HFF-Myc (cell line): Measurements from ENCODE around the gene PDE6B.
"Not testable (repeated sequence)": the region's sequence is repeated elsewhere in the genome, so short reads cannot be mapped to it uniquely, and the experiment has no call there.

Experiments
- DNase-seq: peaks from one replicate; pipeline ENCODE4 v3.0.0-alpha.2; 2011; ENCODE audit warnings: low read depth; ENCODE audit errors: extremely low read depth
- H3K4me3 ChIP-seq: replicated peaks from 2 replicates; pipeline ENCODE4 v1.5.1; 2011; ENCODE audit warnings: low read depth, mild to moderate bottlenecking, control low read depth, low read length
- TF ChIP-seq, protein P1 (sequence below): IDR thresholded peaks from 2 replicates; pipeline ENCODE4 v1.5.1; 2012; ENCODE audit warnings: mild to moderate bottlenecking, low read depth, low read length, control low read depth; ENCODE audit errors: missing control alignments

Gene PDE6B

DNA sequence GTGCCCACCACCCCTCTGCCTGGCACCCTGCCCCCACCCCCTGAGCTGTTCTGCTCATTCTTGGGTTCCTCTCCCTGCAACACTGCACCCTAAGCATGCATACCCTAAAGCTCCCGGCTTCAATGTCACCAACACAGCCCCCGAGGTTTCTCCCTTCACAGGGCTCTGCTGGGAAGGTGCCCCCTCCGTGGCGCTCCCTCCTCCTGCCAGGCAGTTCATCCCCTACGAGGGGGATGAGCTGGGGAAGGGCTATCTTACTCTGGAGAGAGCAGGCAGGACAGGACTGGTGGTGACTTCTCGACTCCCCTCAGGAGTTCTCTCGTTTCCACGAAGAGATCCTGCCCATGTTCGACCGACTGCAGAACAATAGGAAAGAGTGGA lies 42.2 kb downstream of the PDE6B start:
- TF ChIP-seq, protein P1, sequence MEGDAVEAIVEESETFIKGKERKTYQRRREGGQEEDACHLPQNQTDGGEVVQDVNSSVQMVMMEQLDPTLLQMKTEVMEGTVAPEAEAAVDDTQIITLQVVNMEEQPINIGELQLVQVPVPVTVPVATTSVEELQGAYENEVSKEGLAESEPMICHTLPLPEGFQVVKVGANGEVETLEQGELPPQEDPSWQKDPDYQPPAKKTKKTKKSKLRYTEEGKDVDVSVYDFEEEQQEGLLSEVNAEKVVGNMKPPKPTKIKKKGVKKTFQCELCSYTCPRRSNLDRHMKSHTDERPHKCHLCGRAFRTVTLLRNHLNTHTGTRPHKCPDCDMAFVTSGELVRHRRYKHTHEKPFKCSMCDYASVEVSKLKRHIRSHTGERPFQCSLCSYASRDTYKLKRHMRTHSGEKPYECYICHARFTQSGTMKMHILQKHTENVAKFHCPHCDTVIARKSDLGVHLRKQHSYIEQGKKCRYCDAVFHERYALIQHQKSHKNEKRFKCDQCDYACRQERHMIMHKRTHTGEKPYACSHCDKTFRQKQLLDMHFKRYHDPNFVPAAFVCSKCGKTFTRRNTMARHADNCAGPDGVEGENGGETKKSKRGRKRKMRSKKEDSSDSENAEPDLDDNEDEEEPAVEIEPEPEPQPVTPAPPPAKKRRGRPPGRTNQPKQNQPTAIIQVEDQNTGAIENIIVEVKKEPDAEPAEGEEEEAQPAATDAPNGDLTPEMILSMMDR = no peak
- no peak overlapping the region for H3K4me3 ChIP-seq
- DNase-seq = no peak

DNA sequence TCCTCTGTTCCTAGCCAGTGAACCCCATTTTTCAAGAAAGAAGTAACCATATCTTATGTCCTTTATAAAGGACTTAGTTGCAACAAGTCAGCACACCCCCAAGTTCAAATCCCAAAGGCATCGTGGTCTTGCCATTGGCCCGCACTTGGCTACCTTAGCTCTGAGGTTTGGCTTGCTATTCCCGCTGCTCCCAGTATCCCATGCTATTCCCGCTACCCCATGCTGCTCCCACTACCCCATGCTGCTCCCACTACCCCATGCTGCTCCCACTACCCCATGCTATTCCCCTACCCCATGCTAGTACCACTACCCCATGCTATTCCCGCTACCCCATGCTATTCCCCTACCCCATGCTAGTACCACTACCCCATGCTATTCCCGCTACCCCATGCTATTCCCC lies 42.8 kb downstream of the PDE6B start:
- not testable (repeated sequence) for H3K4me3 ChIP-seq, DNase-seq

DNA sequence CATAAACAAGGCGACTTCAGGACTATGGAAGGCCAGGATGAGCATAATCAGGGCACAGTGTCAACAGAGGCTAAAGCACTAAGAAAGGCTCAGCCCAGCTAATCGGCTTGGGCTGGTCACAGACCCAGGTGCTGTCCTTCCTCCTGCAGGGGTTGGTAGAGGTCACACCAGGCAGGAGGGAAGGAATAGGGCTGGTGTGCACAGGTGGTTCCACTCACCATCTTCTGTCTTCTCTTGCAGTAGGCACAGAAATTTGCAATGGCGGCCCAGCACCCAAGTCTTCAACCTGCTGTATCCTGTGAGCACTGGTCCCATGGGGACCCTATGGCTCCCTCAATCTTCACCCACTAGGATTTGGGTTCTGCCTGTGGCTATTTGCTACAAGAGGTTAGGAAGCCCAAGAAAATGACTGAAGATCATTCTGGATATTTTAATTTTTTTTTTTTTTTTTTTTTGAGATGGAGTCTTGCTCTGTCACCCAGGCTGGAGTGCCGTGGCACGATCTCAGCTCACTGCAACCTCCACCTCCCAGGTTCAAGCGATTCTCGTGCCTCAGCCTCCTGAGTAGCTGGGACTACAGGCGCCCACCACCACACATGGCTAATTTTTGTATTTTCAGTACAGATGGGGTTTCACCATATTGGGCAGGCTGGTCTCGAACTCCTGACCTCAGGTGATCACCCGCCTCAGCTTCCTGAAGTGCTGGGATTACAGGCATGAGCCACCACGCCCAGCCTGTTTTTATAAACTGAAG lies 44.6 kb downstream of the PDE6B start:
- H3K4me3 ChIP-seq, DNase-seq: not testable (repeated sequence)

DNA sequence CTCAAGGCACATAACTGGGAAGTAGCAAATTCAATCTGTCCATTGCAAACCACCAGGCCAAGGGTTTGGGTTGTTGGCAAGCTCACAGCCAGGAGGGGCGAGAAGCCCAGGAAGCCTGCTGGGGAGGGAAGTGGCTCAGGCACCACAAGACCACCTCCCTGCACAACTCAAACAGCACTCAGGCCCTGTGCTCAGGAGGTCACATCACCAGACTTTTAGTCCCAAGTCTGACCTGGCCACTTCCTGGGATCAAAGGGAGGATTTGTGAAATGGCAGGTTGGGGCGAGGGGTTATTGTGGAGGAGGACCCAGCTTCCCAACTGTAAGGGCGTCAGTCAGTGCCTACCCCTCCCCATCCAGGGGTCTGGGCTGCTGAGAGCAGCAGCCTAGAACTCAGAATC lies 46.4 kb downstream of the PDE6B start:
- H3K4me3 ChIP-seq = no peak overlapping the region
- TF ChIP-seq, protein P1 = no peak
- DNase-seq = no peak

DNA sequence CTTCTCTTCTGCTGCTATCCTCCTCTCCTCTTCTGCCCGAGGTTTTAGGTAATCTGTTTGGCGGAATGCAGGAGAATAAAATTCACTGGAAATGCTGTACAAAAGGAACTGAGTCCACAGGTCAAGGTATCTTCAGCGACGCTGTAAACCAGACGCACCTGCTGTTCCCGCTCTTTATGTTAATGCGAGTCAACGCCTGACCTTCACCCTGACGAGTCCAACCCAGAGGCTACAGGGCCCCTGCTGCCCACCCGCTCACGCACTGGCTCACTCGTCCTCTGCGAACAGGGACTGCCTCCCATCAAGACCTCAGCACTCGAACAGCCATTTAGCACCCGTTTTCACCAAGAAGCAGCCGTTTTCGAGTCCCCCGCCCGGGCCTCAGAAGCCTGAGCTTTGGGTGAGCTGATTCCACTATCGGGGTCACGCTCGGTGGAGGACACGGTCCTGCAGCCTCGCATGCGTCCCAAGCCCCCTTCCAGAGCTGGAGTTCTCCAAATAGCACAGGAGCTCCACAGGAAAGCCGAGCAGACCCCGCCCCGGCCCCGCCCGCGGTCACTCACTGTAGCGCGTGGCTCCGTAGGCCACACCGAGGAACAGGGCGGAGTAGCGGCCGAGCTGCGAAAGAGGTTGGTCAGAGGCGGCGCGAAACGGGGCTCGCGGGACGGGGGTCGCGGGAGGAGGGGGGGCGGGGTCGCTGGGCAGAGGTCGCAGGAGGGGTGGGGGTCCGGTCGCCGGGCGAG lies 48.1 kb downstream of the PDE6B start:
- H3K4me3 ChIP-seq = peak overlapping the region; percentile 89
- DNase-seq = no peak
- TF ChIP-seq, protein P1 = no peak

DNA sequence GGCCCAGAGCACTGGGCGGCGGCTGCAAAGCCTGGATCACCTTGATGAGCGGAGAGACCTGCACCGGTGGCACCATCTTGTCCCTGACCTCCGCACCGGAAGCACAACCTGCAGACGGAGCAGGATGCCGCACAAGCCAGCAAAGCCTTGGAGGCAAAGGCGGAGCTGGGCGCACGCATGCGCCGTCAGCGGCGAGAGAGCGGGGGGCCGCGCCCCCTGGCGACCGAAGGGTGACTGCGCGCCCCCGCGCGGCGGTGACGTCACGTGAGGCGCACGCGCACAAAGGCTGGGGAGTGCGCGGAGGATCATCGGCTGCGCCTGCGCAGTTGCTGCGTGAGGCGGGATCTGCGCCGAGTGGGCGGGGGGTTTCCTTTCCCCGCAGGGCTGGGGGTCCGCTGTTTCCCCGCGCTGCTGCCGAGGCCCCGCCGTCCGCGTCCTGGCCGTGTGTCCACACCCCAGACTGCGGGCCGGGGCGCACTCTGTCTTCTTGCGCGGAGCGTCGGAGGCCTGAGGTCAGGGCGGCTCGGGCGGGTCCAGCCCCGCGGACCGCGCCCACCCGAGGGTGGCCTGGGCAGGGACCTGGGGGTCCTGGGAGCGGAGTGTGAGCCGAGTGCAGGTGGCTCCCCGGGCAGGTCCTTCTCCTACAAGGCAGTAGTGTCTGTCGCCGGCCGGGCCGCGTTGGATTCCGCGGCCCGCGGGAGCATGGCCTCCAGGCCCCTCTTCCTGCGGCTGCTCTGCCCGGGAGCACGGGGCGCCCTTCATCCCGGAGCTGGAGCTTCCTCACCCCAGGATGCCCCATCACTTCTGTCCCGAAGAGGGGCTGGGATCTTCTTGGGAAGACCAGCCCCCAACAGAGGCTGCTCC lies 49.0 kb downstream of the PDE6B start, which contains the start of the genes ATP5ME and MYL5:
Gene ATP5ME (minus strand): TSS at position 105 of the 864 bp plus-strand sequence. CDS start 29 bp downstream, at position 76.
Gene MYL5 (plus strand): TSS at position 371 of the 864 bp plus-strand sequence. CDS start 3,485 bp downstream, outside the sequence.
- H3K4me3 ChIP-seq = peak within 1 kb of the TSS; percentile 89
- DNase-seq = peak; percentile 91
- TF ChIP-seq, protein P1 = peak; percentile 96

DNA sequence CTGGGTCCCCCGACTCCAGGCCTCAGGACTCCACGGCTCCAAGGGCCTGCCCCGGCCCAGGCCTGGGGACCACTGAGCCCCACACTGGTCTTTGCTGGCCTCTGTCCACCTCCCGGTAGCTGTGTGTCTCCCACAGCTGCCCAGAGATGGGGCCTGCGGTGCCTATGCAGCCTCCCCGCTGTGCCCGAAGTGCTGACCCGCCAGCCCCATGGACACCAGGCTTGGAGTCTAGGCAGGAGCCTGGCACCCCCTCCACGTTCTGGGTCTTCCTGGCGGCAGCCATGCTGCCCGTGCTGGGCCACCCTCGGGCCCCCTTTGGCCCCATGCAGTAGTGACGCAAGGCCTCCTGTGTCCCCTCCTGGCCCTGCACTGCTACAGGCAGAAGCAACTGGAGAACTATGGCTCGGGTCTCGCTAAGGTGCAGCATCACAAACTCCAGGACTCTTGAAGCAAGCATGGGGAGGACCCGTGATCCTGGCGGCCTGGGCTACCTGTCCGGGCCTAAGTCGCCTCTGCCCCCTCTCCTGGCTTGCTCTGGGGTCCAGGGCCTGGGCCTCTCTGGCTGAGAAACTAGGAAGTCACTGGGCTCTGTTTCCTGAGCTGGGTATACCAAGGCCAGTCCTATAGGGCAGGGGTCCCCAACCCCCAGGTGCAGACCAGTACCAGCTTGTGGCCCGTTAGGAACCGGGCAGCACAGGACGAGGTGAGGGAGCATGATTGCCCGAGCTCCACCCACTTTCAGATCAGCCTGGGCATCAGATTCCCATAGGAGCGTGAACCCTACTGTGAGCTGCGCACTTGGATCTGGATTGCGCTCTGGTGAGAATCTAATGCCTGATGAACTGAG lies 49.9 kb downstream of the PDE6B start:
- TF ChIP-seq, protein P1 = no peak
- H3K4me3 ChIP-seq = peak overlapping the region; percentile 89
- DNase-seq = no peak
